Suprapubic skin (tissue), 4 donors: ENCODE results near the gene SNTA1. TPM values are rescaled to one million over a fixed set of nuclear protein-coding genes. Genes with fewer than 3 reads are reported as not detected.
A peak's percentile ranks its signal among the peaks of the same experiment; 100 is the strongest.
"Not testable (repeated sequence)": the region's sequence is repeated elsewhere in the genome, so short reads cannot be mapped to it uniquely, and the experiment has no call there.

Experiments
- DNase-seq, 2 donors: peaks; one replicate each; pipeline ENCODE4 v3.0.0-alpha.2; 2019; ENCODE audit warnings: low spot score in 2 of 2
- H3K27ac ChIP-seq: fragments of 200-600 bp; sonication (generic); one replicate; pipeline ENCODE4 v1.5.1; 2019
- H3K27me3 ChIP-seq: fragments of 200-600 bp; sonication (generic); one replicate; pipeline ENCODE4 v1.5.1; 2019
- H3K36me3 ChIP-seq: fragments of 200-600 bp; sonication (generic); one replicate; pipeline ENCODE4 v1.5.1; 2019
- H3K4me1 ChIP-seq: fragments of 200-600 bp; sonication (generic); one replicate; pipeline ENCODE4 v1.5.1; 2019
- H3K4me3 ChIP-seq: fragments of 200-600 bp; sonication (generic); one replicate; pipeline ENCODE4 v1.5.1; 2019; ENCODE audit warnings: mild to moderate bottlenecking
- H3K9me3 ChIP-seq: fragments of 200-600 bp; sonication (generic); one replicate; pipeline ENCODE4 v1.5.1; 2019
- EP300 ChIP-seq: sonication (generic); formaldehyde crosslinking; IDR thresholded peaks from one replicate; pipeline ENCODE4 v1.6.1; 2017; ENCODE audit warnings: antibody characterized with exemption
- POLR2A ChIP-seq, 2 donors: fragments of 450-650 bp; IDR thresholded peaks; one replicate each; pipeline ENCODE4 v1.6.1; 2017; ENCODE audit warnings: antibody characterized with exemption in 2 of 2, mild to moderate bottlenecking in 2 of 2, moderate library complexity in 2 of 2
- POLR2AphosphoS5 ChIP-seq, 3 donors: sonication (generic); formaldehyde crosslinking; IDR thresholded peaks; one replicate each; pipeline ENCODE4 v1.6.1; 2017; ENCODE audit warnings: antibody characterized with exemption in 3 of 3
- WGBS: methylation state at CpG from one replicate; pipeline ENCODE4 v1.1.5; 2018; 5-methylcytosine and 5-hydroxymethylcytosine counted together
- total RNA-seq, 4 donors: library from RNA; depleted of rRNA; stranded (reverse); fragments of >200 nt; gene quantifications; one replicate each; pipeline ENCODE4 v1.1.0, GENCODE V29; 2016
- TF ChIP-seq, protein P1 (sequence below), 2 donors: fragments of 200-600 bp in 1 of 2; fragments of 450-650 bp in 1 of 2; sonication (generic) in 1 of 2; IDR thresholded peaks; one replicate each; pipeline ENCODE4 v1.5.1; 2016 to 2019; ENCODE audit warnings: antibody characterized with exemption in 2 of 2, mild to moderate bottlenecking in 1 of 2, moderate library complexity in 1 of 2

SNTA1 gene
- total RNA-seq, 4 donors from 2014 or later = 8.1 to 20.0 (median 14.1) TPM

- H3K36me3 ChIP-seq = no peaks in the 10 kb centered on the region
- WGBS = 95% methylated on average over 5 of the region's 5 CpGs
Measured at GRCh38 chr20:33460711-33461110, 17.1 kb upstream of the SNTA1 start.

GRCh38 chr20:33459599-33459998 lies 16.0 kb upstream of the SNTA1 start:
- no peaks in the 10 kb centered on the region for H3K36me3 ChIP-seq
- 89% methylated on average over 6 of the region's 7 CpGs for WGBS
- no peaks in the 10 kb centered on the region for H3K4me1 ChIP-seq
- no peak overlapping the region for H3K4me3 ChIP-seq
- H3K27me3 ChIP-seq = no peaks in the 10 kb centered on the region
- TF ChIP-seq POLR2AphosphoS5 (IDR thresholded peaks at IDR 0.05) (no peak), EP300 (no peak), POLR2A (IDR thresholded peaks at IDR 0.05) (no peak)
- TF ChIP-seq, protein P1, sequence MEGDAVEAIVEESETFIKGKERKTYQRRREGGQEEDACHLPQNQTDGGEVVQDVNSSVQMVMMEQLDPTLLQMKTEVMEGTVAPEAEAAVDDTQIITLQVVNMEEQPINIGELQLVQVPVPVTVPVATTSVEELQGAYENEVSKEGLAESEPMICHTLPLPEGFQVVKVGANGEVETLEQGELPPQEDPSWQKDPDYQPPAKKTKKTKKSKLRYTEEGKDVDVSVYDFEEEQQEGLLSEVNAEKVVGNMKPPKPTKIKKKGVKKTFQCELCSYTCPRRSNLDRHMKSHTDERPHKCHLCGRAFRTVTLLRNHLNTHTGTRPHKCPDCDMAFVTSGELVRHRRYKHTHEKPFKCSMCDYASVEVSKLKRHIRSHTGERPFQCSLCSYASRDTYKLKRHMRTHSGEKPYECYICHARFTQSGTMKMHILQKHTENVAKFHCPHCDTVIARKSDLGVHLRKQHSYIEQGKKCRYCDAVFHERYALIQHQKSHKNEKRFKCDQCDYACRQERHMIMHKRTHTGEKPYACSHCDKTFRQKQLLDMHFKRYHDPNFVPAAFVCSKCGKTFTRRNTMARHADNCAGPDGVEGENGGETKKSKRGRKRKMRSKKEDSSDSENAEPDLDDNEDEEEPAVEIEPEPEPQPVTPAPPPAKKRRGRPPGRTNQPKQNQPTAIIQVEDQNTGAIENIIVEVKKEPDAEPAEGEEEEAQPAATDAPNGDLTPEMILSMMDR (IDR thresholded peaks at IDR 0.05) = no peak
- H3K27ac ChIP-seq = no peak overlapping the region
- H3K9me3 ChIP-seq = no peaks in the 10 kb centered on the region
- DNase-seq = no peak

More at GRCh38 chr20:33460711-33461110, 17.1 kb upstream of the SNTA1 start:
- Histone ChIP-seq H3K9me3 (no peaks in the 10 kb centered on the region), H3K4me3 (no peak overlapping the region), H3K27ac (no peak overlapping the region), H3K4me1 (no peaks in the 10 kb centered on the region), H3K27me3 (no peaks in the 10 kb centered on the region)
- TF ChIP-seq, protein P1 (IDR thresholded peaks at IDR 0.05) = no peak
- no peak for TF ChIP-seq POLR2A (IDR thresholded peaks at IDR 0.05)
- no peak for TF ChIP-seq EP300
- TF ChIP-seq POLR2AphosphoS5 (IDR thresholded peaks at IDR 0.05) = no peak
- no peak for DNase-seq

DNA sequence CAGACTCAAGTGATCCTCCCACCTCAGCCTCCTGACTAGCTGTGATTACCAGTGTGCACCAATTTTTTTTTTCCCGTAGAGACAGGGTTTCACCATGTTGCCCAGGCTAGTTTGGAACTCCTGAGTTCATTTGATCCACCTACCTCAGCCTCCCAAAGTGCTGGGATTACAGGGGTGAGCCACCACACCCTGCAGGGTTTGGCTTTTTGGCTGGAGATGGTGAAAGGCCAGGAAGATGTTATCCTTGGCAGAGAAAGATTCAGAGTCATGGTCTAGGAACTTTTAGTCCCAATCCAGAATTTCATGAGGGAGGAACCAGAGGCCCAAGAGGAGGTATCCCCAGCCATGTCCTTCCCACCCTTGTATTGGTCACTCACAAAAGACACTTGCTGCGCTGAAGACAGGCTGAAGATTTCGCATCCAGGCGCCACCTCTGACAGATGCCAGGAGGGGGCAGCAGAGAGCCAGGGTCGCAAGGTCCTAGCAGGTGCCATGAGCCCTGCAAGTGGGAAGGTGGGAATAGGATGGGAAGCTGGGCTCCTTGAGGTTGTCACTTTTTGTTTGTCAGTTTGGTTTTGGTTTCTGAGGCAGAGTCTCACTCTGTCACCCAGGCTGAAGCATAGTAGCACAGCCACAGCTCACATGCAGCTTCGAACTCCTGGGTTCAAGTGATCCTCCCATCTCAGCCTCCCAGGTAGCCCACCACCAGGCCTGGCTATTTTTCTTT lies 13.5 kb upstream of the SNTA1 start:
- H3K27ac ChIP-seq, H3K36me3 ChIP-seq, H3K4me1 ChIP-seq, H3K4me3 ChIP-seq, H3K27me3 ChIP-seq, H3K9me3 ChIP-seq: not testable (repeated sequence)
- DNase-seq = peak; percentile 90 to 92
- TF ChIP-seq, protein P1 (IDR thresholded peaks at IDR 0.05) = peak; percentile 90 to 96
- 16% methylated on average over 5 of the region's 6 CpGs for WGBS

GRCh38 chr20:33450867-33451266 lies 7.3 kb upstream of the SNTA1 start:
- TF ChIP-seq POLR2A (IDR thresholded peaks at IDR 0.05) = no peak
- TF ChIP-seq, protein P1 (IDR thresholded peaks at IDR 0.05) = no peak
- TF ChIP-seq POLR2AphosphoS5 (IDR thresholded peaks at IDR 0.05) = no peak
- TF ChIP-seq EP300 = no peak
- H3K4me1 ChIP-seq = no peaks in the 10 kb centered on the region
- WGBS = 66% methylated on average over 4 of the region's 4 CpGs
- no peaks in the 10 kb centered on the region for H3K27me3 ChIP-seq
- DNase-seq = no peak
- H3K27ac ChIP-seq = no peak overlapping the region
- no peaks in the 10 kb centered on the region for H3K36me3 ChIP-seq
- no peak overlapping the region for H3K4me3 ChIP-seq
- no peaks in the 10 kb centered on the region for H3K9me3 ChIP-seq

DNA sequence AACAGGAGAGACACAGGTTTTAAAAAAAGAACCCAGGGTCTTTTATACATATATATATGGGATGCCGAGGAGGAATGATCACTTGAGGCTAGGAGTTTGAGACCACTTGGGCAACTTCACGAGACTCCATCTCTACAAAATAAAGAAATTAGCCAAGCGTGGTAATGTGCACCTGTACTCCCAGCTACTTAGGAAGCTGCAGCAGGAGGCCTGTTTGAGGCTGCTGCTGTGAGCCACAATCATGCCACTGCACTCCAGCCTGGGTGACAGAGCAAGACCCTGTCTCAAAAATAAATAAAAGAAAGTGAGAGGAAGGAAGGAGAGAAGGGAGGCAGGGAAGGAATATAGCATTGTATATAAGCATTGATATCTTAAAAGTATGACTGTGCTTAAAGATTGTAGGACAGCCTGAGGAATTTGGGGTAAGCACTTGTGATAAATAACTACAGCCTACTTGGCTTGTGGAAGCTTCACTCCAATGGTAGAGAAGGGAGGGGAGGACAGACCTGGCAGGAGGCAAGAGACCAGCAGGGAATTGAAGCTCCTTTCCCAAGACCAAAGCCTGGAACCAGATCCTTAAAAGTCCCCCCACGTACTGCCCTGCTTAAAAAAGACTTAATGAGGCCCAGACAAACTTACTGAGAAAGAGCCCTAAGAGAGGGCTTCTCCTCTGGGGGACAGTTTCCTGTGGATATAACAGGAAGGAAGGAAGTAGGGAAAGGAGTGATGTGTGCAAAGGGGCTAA lies 2.5 kb upstream of the SNTA1 start:
- Histone ChIP-seq H3K9me3 (no peaks in the 10 kb centered on the region), H3K4me1 (peaks cover 17% of the 10 kb centered on the region), H3K4me3 (no peak overlapping the region), H3K36me3 (no peaks in the 10 kb centered on the region), H3K27me3 (no peaks in the 10 kb centered on the region), H3K27ac (no peak overlapping the region)
- TF ChIP-seq EP300 (no peak), POLR2AphosphoS5 (IDR thresholded peaks at IDR 0.05) (no peak)
- TF ChIP-seq, protein P1 (IDR thresholded peaks at IDR 0.05) = no peak
- 92% methylated on average over 4 of the region's 4 CpGs for WGBS
- no peak for DNase-seq
